Activated T-helper 2 cell treated with anti-CD3 and anti-CD28 coated beads, Interferon-gamma antibody, Interleukin-2, Interleukin-4, amounts not matched to agents 10 μg/mL and 5 μg/mL and 100 μg/mL, durations not matched to agents 14 hours and 24 hours and 36 hours (primary cell): ENCODE measurements around the gene FSTL1. TPM values are rescaled to one million over a fixed set of nuclear protein-coding genes. Genes with fewer than 3 reads are reported as not detected.
A peak's percentile ranks its signal among the peaks of the same experiment; 100 is the strongest.

Source experiments
- DNase-seq: peaks from one replicate; pipeline ENCODE4 v3.0.0; 2021; ENCODE audit warnings: low spot score
- H3K27ac Mint-ChIP-seq: one replicate; pipeline ENCODE4 v1.8.0; 2021; ENCODE audit warnings: mixed read lengths
- H3K27me3 Mint-ChIP-seq: one replicate; pipeline ENCODE4 v1.8.0; 2021; ENCODE audit warnings: low read depth, mixed read lengths
- H3K36me3 Mint-ChIP-seq: one replicate; pipeline ENCODE4 v1.8.0; 2021; ENCODE audit warnings: low read depth, mixed read lengths
- H3K4me1 Mint-ChIP-seq: one replicate; pipeline ENCODE4 v1.8.0; 2021; ENCODE audit warnings: low read depth, mixed read lengths
- H3K4me3 Mint-ChIP-seq: one replicate; pipeline ENCODE4 v1.8.0; 2021; ENCODE audit warnings: low read depth, mild to moderate bottlenecking, moderate library complexity, mixed read lengths
- H3K9me3 Mint-ChIP-seq: one replicate; pipeline ENCODE4 v1.8.0; 2021; ENCODE audit warnings: mixed read lengths
- intact Hi-C: fragments of 100-400 bp; cut with micrococcal nuclease; formaldehyde crosslinking; loops from one replicate; pipeline ENCODE4 v1.15.1; 2023
- total RNA-seq: library from RNA; stranded (reverse); gene quantifications from 2 replicates; pipeline ENCODE4 v1.2.3, GENCODE V29; 2022

The FSTL1 gene
- total RNA-seq, 1 donor from 2014 or later, result 0.16 TPM

- DNase-seq, result peak; percentile 81
- Mint-ChIP-seq H3K9me3 (no peaks in the 10 kb centered on the region), H3K4me1 (peaks cover 14% of the 10 kb centered on the region), H3K27me3 (peaks cover 21% of the 10 kb centered on the region), H3K4me3 (peak overlapping the region; percentile 80), H3K27ac (no peak overlapping the region), H3K36me3 (no peaks in the 10 kb centered on the region)
- intact Hi-C loops, result loop anchor here (1.0 to 2.0 kb wide), 3 partner anchors 69 to 525 kb away; partner anchors contain the start of gene LRRC58
Measured at GRCh38 chr3:120417272-120417911, 33.4 kb downstream of the FSTL1 start.

GRCh38 chr3:120416868-120417267, 33.9 kb downstream of the FSTL1 start:
- Mint-ChIP-seq H3K4me3 (peak overlapping the region; percentile 80), H3K36me3 (no peaks in the 10 kb centered on the region), H3K4me1 (peaks cover 14% of the 10 kb centered on the region), H3K9me3 (no peaks in the 10 kb centered on the region), H3K27me3 (peaks cover 18% of the 10 kb centered on the region), H3K27ac (no peak overlapping the region)
- DNase-seq, result no peak
- intact Hi-C loops, result loop anchor here (1.0 to 2.0 kb wide), 3 partner anchors 68 to 525 kb away; partner anchors contain the start of gene LRRC58

GRCh38 chr3:120415756-120416155, 35.0 kb downstream of the FSTL1 start:
- Mint-ChIP-seq H3K4me1 (peaks cover 14% of the 10 kb centered on the region), H3K4me3 (no peak overlapping the region), H3K9me3 (no peaks in the 10 kb centered on the region), H3K27ac (no peak overlapping the region), H3K27me3 (peaks cover 18% of the 10 kb centered on the region), H3K36me3 (no peaks in the 10 kb centered on the region)
- intact Hi-C loops, result loop anchor here (2.0 kb wide), 1 partner anchor 67 kb away; the partner anchor contains the start of gene LRRC58
- DNase-seq, result no peak

GRCh38 chr3:120410541-120410940, 40.3 kb downstream of the FSTL1 start:
- peaks cover 6% of the 10 kb centered on the region for H3K27me3 Mint-ChIP-seq
- H3K4me1 Mint-ChIP-seq, result peaks cover 2% of the 10 kb centered on the region
- H3K9me3 Mint-ChIP-seq, result no peaks in the 10 kb centered on the region
- H3K4me3 Mint-ChIP-seq, result no peak overlapping the region
- H3K36me3 Mint-ChIP-seq, result no peaks in the 10 kb centered on the region
- intact Hi-C loops, result no loop called here
- no peak for DNase-seq
- H3K27ac Mint-ChIP-seq, result no peak overlapping the region

- H3K36me3 Mint-ChIP-seq, result no peaks in the 10 kb centered on the region
- H3K4me1 Mint-ChIP-seq, result peaks cover 2% of the 10 kb centered on the region
- no peak overlapping the region for H3K27ac Mint-ChIP-seq
- intact Hi-C loops, result no loop called here
- DNase-seq, result no peak
- peaks cover 4% of the 10 kb centered on the region for H3K27me3 Mint-ChIP-seq
- no peaks in the 10 kb centered on the region for H3K9me3 Mint-ChIP-seq
- no peak overlapping the region for H3K4me3 Mint-ChIP-seq
Measured at GRCh38 chr3:120410116-120410515, 40.7 kb downstream of the FSTL1 start.

GRCh38 chr3:120407508-120408287, 43.1 kb downstream of the FSTL1 start:
- H3K27me3 Mint-ChIP-seq, result peaks cover 2% of the 10 kb centered on the region

GRCh38 chr3:120404876-120405275, 45.9 kb downstream of the FSTL1 start:
- H3K4me1 Mint-ChIP-seq, result peaks cover 2% of the 10 kb centered on the region
- no peak for DNase-seq

More at GRCh38 chr3:120407508-120408287, 43.1 kb downstream of the FSTL1 start:
- intact Hi-C loops, result no loop called here
- Mint-ChIP-seq H3K9me3 (no peaks in the 10 kb centered on the region), H3K27ac (no peak overlapping the region), H3K4me3 (no peak overlapping the region), H3K4me1 (peaks cover 2% of the 10 kb centered on the region), H3K36me3 (no peaks in the 10 kb centered on the region)
- DNase-seq, result no peak

GRCh38 chr3:120402257-120402656, 48.5 kb downstream of the FSTL1 start:
- H3K4me1 Mint-ChIP-seq, result no peaks in the 10 kb centered on the region
- DNase-seq, result no peak
- no peak overlapping the region for H3K4me3 Mint-ChIP-seq
- H3K36me3 Mint-ChIP-seq, result no peaks in the 10 kb centered on the region
- H3K27me3 Mint-ChIP-seq, result no peaks in the 10 kb centered on the region
- intact Hi-C loops, result no loop called here
- H3K9me3 Mint-ChIP-seq, result no peaks in the 10 kb centered on the region
- H3K27ac Mint-ChIP-seq, result no peak overlapping the region

More at GRCh38 chr3:120404876-120405275, 45.9 kb downstream of the FSTL1 start:
- H3K36me3 Mint-ChIP-seq, result no peaks in the 10 kb centered on the region
- H3K9me3 Mint-ChIP-seq, result no peaks in the 10 kb centered on the region
- H3K27ac Mint-ChIP-seq, result no peak overlapping the region
- no peak overlapping the region for H3K4me3 Mint-ChIP-seq
- peaks cover 2% of the 10 kb centered on the region for H3K27me3 Mint-ChIP-seq
- intact Hi-C loops, result no loop called here

GRCh38 chr3:120399372-120399771, 51.4 kb downstream of the FSTL1 start:
- Mint-ChIP-seq H3K4me1 (no peaks in the 10 kb centered on the region), H3K27ac (no peak overlapping the region), H3K27me3 (no peaks in the 10 kb centered on the region), H3K9me3 (no peaks in the 10 kb centered on the region), H3K4me3 (no peak overlapping the region), H3K36me3 (no peaks in the 10 kb centered on the region)
- DNase-seq, result no peak
- intact Hi-C loops, result no loop called here

GRCh38 chr3:120396469-120396868, 54.3 kb downstream of the FSTL1 start:
- Mint-ChIP-seq H3K27ac (no peak overlapping the region), H3K4me1 (no peaks in the 10 kb centered on the region), H3K4me3 (no peak overlapping the region), H3K9me3 (no peaks in the 10 kb centered on the region), H3K27me3 (peaks cover under 1% of the 10 kb centered on the region), H3K36me3 (no peaks in the 10 kb centered on the region)
- intact Hi-C loops, result no loop called here
- DNase-seq, result no peak

- no peaks in the 10 kb centered on the region for H3K4me1 Mint-ChIP-seq
- H3K27me3 Mint-ChIP-seq, result peaks cover 5% of the 10 kb centered on the region
- intact Hi-C loops, result no loop called here
- no peaks in the 10 kb centered on the region for H3K9me3 Mint-ChIP-seq
- DNase-seq, result no peak
- H3K36me3 Mint-ChIP-seq, result no peaks in the 10 kb centered on the region
- no peak overlapping the region for H3K4me3 Mint-ChIP-seq
- H3K27ac Mint-ChIP-seq, result no peak overlapping the region
Measured at GRCh38 chr3:120394347-120394746, 56.4 kb downstream of the FSTL1 start.

- Mint-ChIP-seq H3K27ac (no peak overlapping the region), H3K9me3 (no peaks in the 10 kb centered on the region), H3K27me3 (peaks cover 5% of the 10 kb centered on the region), H3K4me1 (no peaks in the 10 kb centered on the region), H3K36me3 (no peaks in the 10 kb centered on the region), H3K4me3 (no peak overlapping the region)
- intact Hi-C loops, result no loop called here
- no peak for DNase-seq
Measured at GRCh38 chr3:120393761-120394160, 57.0 kb downstream of the FSTL1 start.

GRCh38 chr3:120393243-120393642, 57.5 kb downstream of the FSTL1 start:
- H3K4me3 Mint-ChIP-seq, result no peak overlapping the region
- H3K4me1 Mint-ChIP-seq, result no peaks in the 10 kb centered on the region
- peaks cover 5% of the 10 kb centered on the region for H3K27me3 Mint-ChIP-seq
- no peaks in the 10 kb centered on the region for H3K36me3 Mint-ChIP-seq
- H3K27ac Mint-ChIP-seq, result no peak overlapping the region
- intact Hi-C loops, result no loop called here
- no peaks in the 10 kb centered on the region for H3K9me3 Mint-ChIP-seq
- no peak for DNase-seq
